ENCODE measurements around the gene BCL7A. TPM values are rescaled to one million over a fixed set of nuclear protein-coding genes. Genes with fewer than 3 reads are reported as not detected.
A peak's percentile ranks its signal among the peaks of the same experiment; 100 is the strongest.

The BCL7A gene
- total and polyA plus RNA-seq, 2 donors (not counting 1 experiment from before 2014, with no cell fraction given) = 71.0 to 75.9 TPM

GRCh38 chr12:122022393-122023338 is 982 bp downstream of the BCL7A start:
- under 1% methylated on average over 123 of the region's 124 CpGs for WGBS (ENCODE audit: insufficient coverage)
- DNase-seq (peak; percentile 72), ATAC-seq (ENCODE audit: low read depth) (peak; percentile 4)
- CTCF ChIA-PET = interaction anchor here (1.2 to 3.0 kb wide), 10 partner anchors 9 to 228 kb away, joined by 3 to 24 read pairs (median 6); partner anchors contain the start of gene CFAP251
- no peaks in the 10 kb centered on the region for H3K36me3 ChIP-seq (replicated peaks in 1 of 2; ENCODE audit: control extremely low read depth in 1 of 2, control insufficient read depth in 1 of 2, extremely low read depth in 1 of 2, insufficient read depth in 2 of 2, low read length in 1 of 2)
- peak overlapping the region; percentile 69 for H2AFZ ChIP-seq (ENCODE audit: insufficient read depth, low read depth, low read length, poor library complexity, severe bottlenecking)
- peaks cover 0 to 16% (median 3%) of the 10 kb centered on the region in 3 donors for H3K9me3 ChIP-seq (ENCODE audit: control extremely low read depth in 1 of 3, control insufficient read depth in 2 of 3, insufficient read depth in 1 of 3, low read length in 2 of 3)
- H3K4me3 ChIP-seq (ENCODE audit: control extremely low read depth in 1 of 5, extremely low read depth in 1 of 5, insufficient read depth in 1 of 5, low read depth in 2 of 5, low read length in 4 of 5) = peak overlapping the region; percentile 23 to 86 (median 78)
- Mint-ChIP-seq H3K27ac (peak overlapping the region; percentile 98), H3K4me3 (peak overlapping the region; percentile 91), H3K4me1 (peaks cover 42% of the 10 kb centered on the region), H3K27me3 (no peaks in the 10 kb centered on the region), H3K9me3 (ENCODE audit: insufficient read depth) (peaks cover 5% of the 10 kb centered on the region)
- H3K27me3 ChIP-seq (replicated peaks in 1 of 4; ENCODE audit: control extremely low read depth in 1 of 4, control insufficient read depth in 3 of 4, insufficient read depth in 4 of 4, low read length in 3 of 4) = no peaks in the 10 kb centered on the region
- H3K4me1 ChIP-seq (ENCODE audit: control insufficient read depth in 2 of 2, insufficient read depth in 2 of 2, low read length in 2 of 2) = peaks cover 36 to 58% of the 10 kb centered on the region in 2 donors
- TF ChIP-seq EZH2 (IDR thresholded peaks at IDR 0.05; ENCODE audit: borderline replicate concordance, insufficient read depth, low read depth, low read length, poor library complexity, severe bottlenecking) = no peak
- TF ChIP-seq CTCF (IDR thresholded peaks at IDR 0.05) = no peak
- H3K9ac ChIP-seq (ENCODE audit: low read length) = peak overlapping the region; percentile 72
- POLR2A ChIA-PET = interaction anchor here (0.5 to 5.5 kb wide), 8 partner anchors 9 to 1744 kb away, joined by 3 to 48 read pairs (median 6); partner anchors contain the start of gene CFAP251
- peaks cover 39% of the 10 kb centered on the region for H4K20me1 ChIP-seq (ENCODE audit: control insufficient read depth, insufficient read depth, low read length, poor library complexity, severe bottlenecking)
- intact Hi-C loops (cut with micrococcal nuclease) = loop anchor here (5.0 to 10.0 kb wide), 2 partner anchors 55 to 228 kb away; partner anchors contain the start of genes MLXIP and RHOF
- peak overlapping the region; percentile 92 for H3K4me2 ChIP-seq (replicated peaks; ENCODE audit: low read depth, low read length, poor library complexity, severe bottlenecking)
- H3K79me2 ChIP-seq (ENCODE audit: control insufficient read depth, insufficient read depth, low read length) = peaks cover 90% of the 10 kb centered on the region
- H3K27ac ChIP-seq (ENCODE audit: low read length in 2 of 2) = peak overlapping the region; percentile 67 to 80

Data from B cell (primary cell).